GM19193 (cell line): ENCODE results near the gene FGD3.

Experiments used
- POLR2A ChIP-seq: IDR thresholded peaks from 4 replicates; pipeline ENCODE4 v1.6.1; 2011; ENCODE audit not compliant: insufficient read depth, insufficient read length; ENCODE audit errors: extremely low read depth

Gene FGD3

GRCh38 chr9:93022721-93023520, 75.6 kb downstream of the FGD3 start:
- TF ChIP-seq POLR2A, result no peak

- no peak for TF ChIP-seq POLR2A
Measured at GRCh38 chr9:93023521-93023815, 76.1 kb downstream of the FGD3 start.

GRCh38 chr9:93024646-93024910, 77.3 kb downstream of the FGD3 start:
- no peak for TF ChIP-seq POLR2A

GRCh38 chr9:93024986-93025630, 77.8 kb downstream of the FGD3 start:
- no peak for TF ChIP-seq POLR2A

GRCh38 chr9:93025736-93026135, 78.4 kb downstream of the FGD3 start:
- TF ChIP-seq POLR2A, result no peak

GRCh38 chr9:93026640-93027039, 79.3 kb downstream of the FGD3 start:
- TF ChIP-seq POLR2A, result no peak

GRCh38 chr9:93027750-93028149, 80.4 kb downstream of the FGD3 start:
- TF ChIP-seq POLR2A, result no peak

- TF ChIP-seq POLR2A, result no peak
Measured at GRCh38 chr9:93028448-93029006, 81.2 kb downstream of the FGD3 start.

GRCh38 chr9:93030642-93031628, 83.6 kb downstream of the FGD3 start:
- no peak for TF ChIP-seq POLR2A

GRCh38 chr9:93031629-93032430, 84.5 kb downstream of the FGD3 start:
- TF ChIP-seq POLR2A, result no peak

- TF ChIP-seq POLR2A, result no peak
Measured at GRCh38 chr9:93032545-93032944, 85.2 kb downstream of the FGD3 start.

GRCh38 chr9:93033531-93033930, 86.2 kb downstream of the FGD3 start:
- TF ChIP-seq POLR2A, result no peak

GRCh38 chr9:93035106-93035660, 87.9 kb downstream of the FGD3 start:
- no peak for TF ChIP-seq POLR2A

GRCh38 chr9:93035821-93036351, 88.6 kb downstream of the FGD3 start:
- TF ChIP-seq POLR2A, result no peak
